SK-N-SH treated with all-trans-retinoic acid at 6 μM for 48 hours (cell line): Measurements from ENCODE around the gene AGAP5.
"Not testable (repeated sequence)": the region's sequence is repeated elsewhere in the genome, so short reads cannot be mapped to it uniquely, and the experiment has no call there.

Experiments used
- ATAC-seq: fragments of 200-7000 bp; cut with Tn5 transposase; 3 replicates; pipeline ENCODE4 v1.9.1; 2020; ENCODE audit warnings: mild to moderate bottlenecking, moderate library complexity
- ARNTL ChIP-seq: fragments of 450-650 bp; formaldehyde crosslinking; IDR thresholded peaks from 2 replicates; pipeline ENCODE4 v1.5.0; 2020; ENCODE audit warnings: low read depth, mild to moderate bottlenecking, moderate library complexity, borderline replicate concordance
- CSDC2 ChIP-seq: fragments of 250-450 bp; sonication (Bioruptor Pico); IDR thresholded peaks from 2 replicates; pipeline ENCODE4 v1.5.0; 2020; ENCODE audit warnings: mild to moderate bottlenecking, moderate library complexity
- ESRRG ChIP-seq: fragments of 250-450 bp; sonication (Bioruptor Pico); IDR thresholded peaks from 2 replicates; pipeline ENCODE4 v1.6.1; 2021; ENCODE audit warnings: mild to moderate bottlenecking
- OSR1 ChIP-seq: fragments of 250-450 bp; sonication (Bioruptor Pico); IDR thresholded peaks from 2 replicates; pipeline ENCODE4 v1.8.0; 2022; ENCODE audit warnings: moderate library complexity, mild to moderate bottlenecking, inconsistent platforms
- PPARA ChIP-seq: fragments of 250-450 bp; sonication (Bioruptor Pico); IDR thresholded peaks from 2 replicates; pipeline ENCODE4 v1.5.0; 2020; ENCODE audit warnings: mild to moderate bottlenecking, borderline replicate concordance
- SNAI2 ChIP-seq: fragments of 250-450 bp; sonication (Bioruptor Pico); IDR thresholded peaks from 2 replicates; pipeline ENCODE4 v1.5.0; 2020; ENCODE audit warnings: mild to moderate bottlenecking, moderate library complexity
- TCF4 ChIP-seq: fragments of 250-450 bp; sonication (Bioruptor Pico); IDR thresholded peaks from 2 replicates; pipeline ENCODE4 v1.8.0; 2021; ENCODE audit warnings: mild to moderate bottlenecking, moderate library complexity, borderline replicate concordance
- TOX ChIP-seq: fragments of 250-450 bp; sonication (Bioruptor Pico); IDR thresholded peaks from 2 replicates; pipeline ENCODE4 v1.8.0; 2021; ENCODE audit warnings: mild to moderate bottlenecking, moderate library complexity, borderline replicate concordance
- ZNF565 ChIP-seq: fragments of 450-650 bp; formaldehyde crosslinking; conservative IDR thresholded peaks from 2 replicates; pipeline ENCODE4 v1.5.0; 2020; ENCODE audit warnings: low read depth, mild to moderate bottlenecking, moderate library complexity
- ZNF70 ChIP-seq: fragments of 450-650 bp; formaldehyde crosslinking; IDR thresholded peaks from 2 replicates; pipeline ENCODE4 v1.5.0; 2020; ENCODE audit warnings: mild to moderate bottlenecking, moderate library complexity
- ZNF8 ChIP-seq: fragments of 450-650 bp; formaldehyde crosslinking; IDR thresholded peaks from 2 replicates; pipeline ENCODE4 v1.5.0; 2020; ENCODE audit warnings: mild to moderate bottlenecking, moderate library complexity
- TF ChIP-seq, protein P1 (sequence below): fragments of 250-450 bp; sonication (Bioruptor Pico); IDR thresholded peaks from 2 replicates; pipeline ENCODE4 v1.8.0; 2021; ENCODE audit warnings: low read depth, mild to moderate bottlenecking, moderate library complexity, borderline replicate concordance
- TF ChIP-seq, protein P2 (sequence below): fragments of 250-450 bp; sonication (Bioruptor Pico); IDR thresholded peaks from 2 replicates; pipeline ENCODE4 v1.5.1; 2021; ENCODE audit warnings: mild to moderate bottlenecking, moderate library complexity
- TF ChIP-seq, protein P3 (sequence below): fragments of 250-450 bp; sonication (Bioruptor Pico); IDR thresholded peaks from 2 replicates; pipeline ENCODE4 v1.5.0; 2020; ENCODE audit warnings: mild to moderate bottlenecking, moderate library complexity
- TF ChIP-seq, protein P4 (sequence below): fragments of 250-450 bp; sonication (Bioruptor Pico); IDR thresholded peaks from 2 replicates; pipeline ENCODE4 v1.5.1; 2020; ENCODE audit warnings: low read depth, mild to moderate bottlenecking, moderate library complexity

The AGAP5 gene

DNA sequence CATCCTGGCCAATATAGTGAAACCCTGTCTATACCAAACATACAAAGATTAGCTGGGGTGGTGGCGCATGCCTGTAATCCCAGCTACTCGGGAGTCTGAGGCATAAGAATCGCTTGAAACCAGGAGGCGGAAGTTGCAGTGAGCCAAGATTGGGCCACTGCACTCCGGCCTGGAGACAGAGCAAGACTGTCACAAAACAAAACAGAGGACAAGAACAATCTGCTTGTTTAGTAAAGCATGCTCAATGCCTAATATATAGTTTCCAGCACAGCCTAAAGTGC lies 44.5 kb upstream of the AGAP5 start:
- no peak for ATAC-seq
- TF ChIP-seq PPARA (CRISPR knock-in tag) (0 out of 2 replicates have a peak, but pooled peaks have one; percentile 24), TOX (no peak)

DNA sequence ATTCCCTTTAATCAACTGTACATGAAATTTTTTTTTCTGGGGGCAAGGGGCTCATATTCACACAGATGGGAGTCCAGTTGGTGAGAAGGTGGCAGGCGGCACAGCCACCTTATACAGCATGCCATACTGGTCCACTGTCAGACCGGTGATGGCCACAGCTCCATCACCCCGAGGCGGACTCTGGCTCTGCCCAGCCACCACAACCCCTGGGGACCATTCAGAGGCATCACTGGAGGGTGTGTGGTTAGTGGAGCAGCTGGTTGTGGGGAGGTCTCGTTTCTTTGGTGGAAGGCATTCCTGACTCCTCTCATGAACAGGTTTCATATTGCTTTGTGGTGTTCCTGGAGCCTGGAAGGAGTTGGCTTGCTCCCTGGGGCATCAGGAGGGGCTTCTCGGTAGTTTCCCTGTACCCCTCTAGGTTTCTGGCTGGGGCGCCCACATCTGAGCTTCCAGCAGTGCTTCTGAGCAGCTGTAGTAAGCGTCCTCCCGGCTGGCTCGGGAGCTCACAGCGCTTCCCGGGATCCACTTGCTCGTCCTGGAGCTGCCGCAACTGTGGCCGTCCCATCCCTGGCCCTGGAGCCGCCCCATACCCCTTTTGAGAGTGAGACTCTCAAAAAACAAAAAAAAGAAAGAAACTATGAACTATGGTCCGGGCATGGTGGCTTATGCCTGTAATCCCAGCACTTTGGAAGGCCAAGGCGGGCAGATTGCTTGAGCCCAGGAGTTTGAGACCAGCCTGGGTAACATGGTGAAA lies 42.8 kb upstream of the AGAP5 start:
- not testable (repeated sequence) for ATAC-seq

DNA sequence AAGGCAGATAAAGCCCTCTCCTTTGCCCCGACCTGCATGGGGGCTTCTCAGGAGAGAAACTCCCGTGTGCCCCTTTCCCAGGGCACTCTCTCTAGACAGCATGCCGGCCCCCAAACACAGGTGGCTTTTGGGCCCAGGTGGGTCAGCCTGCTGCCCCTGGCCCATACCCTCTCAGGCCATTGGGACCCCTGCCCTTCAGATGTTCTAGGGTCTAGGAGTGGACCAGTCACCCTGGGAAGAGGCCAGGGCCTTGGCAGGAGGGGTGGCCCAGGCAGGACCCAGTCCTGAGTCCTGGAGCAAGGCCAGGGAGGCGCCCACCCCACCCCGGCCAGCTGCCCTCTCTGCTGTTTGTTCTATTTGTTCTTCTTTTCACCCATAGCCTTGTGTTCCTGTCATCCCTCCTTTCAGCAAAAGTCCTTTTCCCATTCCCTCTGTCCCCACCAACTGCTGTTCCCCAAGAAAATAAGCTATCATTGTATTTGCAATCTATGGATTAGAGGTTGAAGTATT lies 36.9 kb upstream of the AGAP5 start:
- ATAC-seq = no peak
- TF ChIP-seq, protein P1, sequence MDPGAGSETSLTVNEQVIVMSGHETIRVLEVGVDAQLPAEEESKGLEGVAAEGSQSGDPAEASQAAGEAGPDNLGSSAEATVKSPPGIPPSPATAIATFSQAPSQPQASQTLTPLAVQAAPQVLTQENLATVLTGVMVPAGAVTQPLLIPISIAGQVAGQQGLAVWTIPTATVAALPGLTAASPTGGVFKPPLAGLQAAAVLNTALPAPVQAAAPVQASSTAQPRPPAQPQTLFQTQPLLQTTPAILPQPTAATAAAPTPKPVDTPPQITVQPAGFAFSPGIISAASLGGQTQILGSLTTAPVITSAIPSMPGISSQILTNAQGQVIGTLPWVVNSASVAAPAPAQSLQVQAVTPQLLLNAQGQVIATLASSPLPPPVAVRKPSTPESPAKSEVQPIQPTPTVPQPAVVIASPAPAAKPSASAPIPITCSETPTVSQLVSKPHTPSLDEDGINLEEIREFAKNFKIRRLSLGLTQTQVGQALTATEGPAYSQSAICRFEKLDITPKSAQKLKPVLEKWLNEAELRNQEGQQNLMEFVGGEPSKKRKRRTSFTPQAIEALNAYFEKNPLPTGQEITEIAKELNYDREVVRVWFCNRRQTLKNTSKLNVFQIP (CRISPR knock-in tag) = no peak
- TF ChIP-seq, all 23 proteins: peak for 0

DNA sequence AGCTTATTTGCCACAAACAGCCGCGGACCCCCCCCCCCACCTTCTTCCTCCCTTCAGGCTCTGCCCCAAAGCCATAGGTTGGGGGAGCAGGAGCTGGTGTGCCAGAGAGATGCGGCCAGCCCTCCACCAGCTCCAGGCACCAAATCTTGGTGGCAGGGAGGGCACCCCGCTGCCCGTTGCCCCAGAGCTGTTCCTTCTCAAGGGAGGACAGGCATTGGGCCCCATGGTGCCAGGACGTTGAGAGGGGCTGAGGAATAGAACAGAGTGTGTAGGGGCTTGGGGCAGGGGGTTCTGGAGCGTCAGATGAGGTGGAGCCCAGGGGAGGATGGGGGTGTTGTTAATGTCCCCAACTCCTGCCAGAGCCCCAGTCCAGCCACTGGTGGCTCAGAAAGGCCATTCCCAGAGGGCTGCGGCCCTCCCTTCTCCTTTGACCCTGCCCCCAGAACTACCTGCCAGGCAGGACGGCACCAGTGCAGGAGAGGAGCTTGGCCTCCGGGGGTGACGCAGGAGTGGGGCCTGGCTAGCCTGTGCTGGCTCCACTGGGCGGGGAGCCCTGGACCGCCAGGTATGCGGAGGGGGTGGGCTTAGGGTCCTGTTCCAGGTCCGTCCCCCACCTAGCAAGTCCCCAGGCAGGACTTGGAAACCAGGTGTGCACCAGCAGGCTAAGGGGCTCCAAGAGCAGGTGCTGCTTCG lies 36.3 kb upstream of the AGAP5 start:
- ATAC-seq = no peak
- TF ChIP-seq, protein P2, sequence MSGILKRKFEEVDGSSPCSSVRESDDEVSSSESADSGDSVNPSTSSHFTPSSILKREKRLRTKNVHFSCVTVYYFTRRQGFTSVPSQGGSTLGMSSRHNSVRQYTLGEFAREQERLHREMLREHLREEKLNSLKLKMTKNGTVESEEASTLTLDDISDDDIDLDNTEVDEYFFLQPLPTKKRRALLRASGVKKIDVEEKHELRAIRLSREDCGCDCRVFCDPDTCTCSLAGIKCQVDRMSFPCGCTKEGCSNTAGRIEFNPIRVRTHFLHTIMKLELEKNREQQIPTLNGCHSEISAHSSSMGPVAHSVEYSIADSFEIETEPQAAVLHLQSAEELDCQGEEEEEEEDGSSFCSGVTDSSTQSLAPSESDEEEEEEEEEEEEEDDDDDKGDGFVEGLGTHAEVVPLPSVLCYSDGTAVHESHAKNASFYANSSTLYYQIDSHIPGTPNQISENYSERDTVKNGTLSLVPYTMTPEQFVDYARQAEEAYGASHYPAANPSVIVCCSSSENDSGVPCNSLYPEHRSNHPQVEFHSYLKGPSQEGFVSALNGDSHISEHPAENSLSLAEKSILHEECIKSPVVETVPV (CRISPR knock-in tag) = no peak
- no peak for TF ChIP-seq ZNF8 (CRISPR knock-in tag)
- no peak for TF ChIP-seq ZNF70 (CRISPR knock-in tag)
- TF ChIP-seq ZNF565 = no peak
- TF ChIP-seq, protein P3, sequence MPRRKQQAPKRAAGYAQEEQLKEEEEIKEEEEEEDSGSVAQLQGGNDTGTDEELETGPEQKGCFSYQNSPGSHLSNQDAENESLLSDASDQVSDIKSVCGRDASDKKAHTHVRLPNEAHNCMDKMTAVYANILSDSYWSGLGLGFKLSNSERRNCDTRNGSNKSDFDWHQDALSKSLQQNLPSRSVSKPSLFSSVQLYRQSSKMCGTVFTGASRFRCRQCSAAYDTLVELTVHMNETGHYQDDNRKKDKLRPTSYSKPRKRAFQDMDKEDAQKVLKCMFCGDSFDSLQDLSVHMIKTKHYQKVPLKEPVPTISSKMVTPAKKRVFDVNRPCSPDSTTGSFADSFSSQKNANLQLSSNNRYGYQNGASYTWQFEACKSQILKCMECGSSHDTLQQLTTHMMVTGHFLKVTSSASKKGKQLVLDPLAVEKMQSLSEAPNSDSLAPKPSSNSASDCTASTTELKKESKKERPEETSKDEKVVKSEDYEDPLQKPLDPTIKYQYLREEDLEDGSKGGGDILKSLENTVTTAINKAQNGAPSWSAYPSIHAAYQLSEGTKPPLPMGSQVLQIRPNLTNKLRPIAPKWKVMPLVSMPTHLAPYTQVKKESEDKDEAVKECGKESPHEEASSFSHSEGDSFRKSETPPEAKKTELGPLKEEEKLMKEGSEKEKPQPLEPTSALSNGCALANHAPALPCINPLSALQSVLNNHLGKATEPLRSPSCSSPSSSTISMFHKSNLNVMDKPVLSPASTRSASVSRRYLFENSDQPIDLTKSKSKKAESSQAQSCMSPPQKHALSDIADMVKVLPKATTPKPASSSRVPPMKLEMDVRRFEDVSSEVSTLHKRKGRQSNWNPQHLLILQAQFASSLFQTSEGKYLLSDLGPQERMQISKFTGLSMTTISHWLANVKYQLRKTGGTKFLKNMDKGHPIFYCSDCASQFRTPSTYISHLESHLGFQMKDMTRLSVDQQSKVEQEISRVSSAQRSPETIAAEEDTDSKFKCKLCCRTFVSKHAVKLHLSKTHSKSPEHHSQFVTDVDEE (CRISPR knock-in tag) = no peak
- TF ChIP-seq TCF4 = no peak
- TF ChIP-seq OSR1 = no peak
- TF ChIP-seq CSDC2 (CRISPR knock-in tag) = no peak
- no peak for TF ChIP-seq ARNTL (CRISPR knock-in tag)
- TF ChIP-seq, all 23 proteins: peak for 0

DNA sequence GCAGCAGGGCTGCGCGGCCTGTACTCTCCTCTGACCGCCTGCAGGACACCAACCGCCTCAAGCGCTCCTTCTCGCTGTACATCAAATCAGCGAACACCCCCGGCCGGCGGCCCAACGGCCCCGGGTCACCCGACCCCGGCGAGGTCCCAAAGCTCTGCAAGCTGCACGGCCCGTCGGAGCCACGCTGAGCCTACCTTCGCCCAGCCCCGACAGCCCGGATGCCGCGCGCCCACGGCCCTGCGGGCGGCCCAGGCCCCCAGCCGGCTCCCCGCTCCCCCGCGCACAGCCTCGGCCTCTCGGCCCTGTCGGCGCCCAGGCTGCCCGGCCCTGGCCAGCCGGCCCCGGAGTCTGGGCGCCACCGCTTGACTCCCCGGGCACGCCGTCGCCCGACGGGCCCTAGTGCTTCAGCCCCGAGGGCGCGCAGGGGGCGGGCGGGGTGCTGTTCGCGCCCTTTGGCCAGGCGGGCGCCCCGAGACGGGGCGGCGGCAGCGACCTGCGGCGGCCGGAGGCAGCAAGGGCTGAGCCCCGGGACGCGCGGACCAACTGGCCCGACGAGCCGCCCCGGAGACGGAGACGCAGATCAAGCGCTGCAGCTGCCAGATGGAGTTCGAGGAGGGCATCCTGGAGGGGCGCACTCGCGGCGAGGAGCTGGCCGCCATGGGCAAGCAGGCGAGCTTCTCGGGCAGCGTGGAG lies 35.2 kb upstream of the AGAP5 start:
- no peak for TF ChIP-seq PPARA (CRISPR knock-in tag)
- TF ChIP-seq ESRRG = no peak
- no peak for TF ChIP-seq ARNTL (CRISPR knock-in tag)
- no peak for TF ChIP-seq TOX
- ATAC-seq = no peak

DNA sequence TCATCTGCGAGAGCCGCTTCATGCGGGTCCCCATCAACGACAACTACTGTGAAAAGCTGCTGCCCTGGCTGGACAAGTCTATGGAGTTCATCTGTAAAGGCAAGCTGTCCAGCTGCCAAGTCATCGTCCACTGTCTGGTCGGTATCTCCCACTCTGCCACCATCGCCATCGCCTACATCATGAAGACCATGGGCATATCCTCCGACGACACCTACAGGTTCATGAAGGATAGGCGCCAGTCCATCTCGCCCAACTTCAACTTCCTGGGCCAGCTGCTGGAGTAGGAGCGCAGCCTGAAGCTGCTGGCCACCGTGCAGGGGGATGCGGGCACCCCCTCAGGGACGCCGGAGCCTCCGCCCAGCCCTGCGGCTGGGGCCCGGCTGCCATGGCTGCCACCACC lies 34.5 kb upstream of the AGAP5 start:
- TF ChIP-seq, protein P2 (CRISPR knock-in tag) = no peak
- TF ChIP-seq OSR1 = no peak
- TF ChIP-seq, protein P4, sequence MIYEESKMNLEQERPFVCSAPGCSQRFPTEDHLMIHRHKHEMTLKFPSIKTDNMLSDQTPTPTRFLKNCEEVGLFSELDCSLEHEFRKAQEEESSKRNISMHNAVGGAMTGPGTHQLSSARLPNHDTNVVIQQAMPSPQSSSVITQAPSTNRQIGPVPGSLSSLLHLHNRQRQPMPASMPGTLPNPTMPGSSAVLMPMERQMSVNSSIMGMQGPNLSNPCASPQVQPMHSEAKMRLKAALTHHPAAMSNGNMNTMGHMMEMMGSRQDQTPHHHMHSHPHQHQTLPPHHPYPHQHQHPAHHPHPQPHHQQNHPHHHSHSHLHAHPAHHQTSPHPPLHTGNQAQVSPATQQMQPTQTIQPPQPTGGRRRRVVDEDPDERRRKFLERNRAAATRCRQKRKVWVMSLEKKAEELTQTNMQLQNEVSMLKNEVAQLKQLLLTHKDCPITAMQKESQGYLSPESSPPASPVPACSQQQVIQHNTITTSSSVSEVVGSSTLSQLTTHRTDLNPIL (CRISPR knock-in tag) = no peak
- TF ChIP-seq SNAI2 (CRISPR knock-in tag) = no peak
- no peak for TF ChIP-seq ZNF565
- no peak for TF ChIP-seq CSDC2 (CRISPR knock-in tag)
- ATAC-seq = no peak
